HCT116 (cell line): Measurements from ENCODE around the gene MTOR. TPM values are rescaled to one million over a fixed set of nuclear protein-coding genes. Genes with fewer than 3 reads are reported as not detected.
"Not testable (repeated sequence)": the region's sequence is repeated elsewhere in the genome, so short reads cannot be mapped to it uniquely, and the experiment has no call there.

ENCODE experiments used
- ATAC-seq: fragments of 200-7000 bp; cut with Tn5 transposase; 2 replicates; pipeline ENCODE4 v1.9.1; 2020; ENCODE audit warnings: mild to moderate bottlenecking, moderate library complexity
- BruUV-seq: library from RNA; stranded (reverse); fragments of 400-500 nt; replicated peaks from 2 replicates; lab custom pipeline; 2021; lab: Mats Ljungman, UMichigan
- CTCF ChIA-PET: fragments of 300-600 bp; sonication (Branson Sonifier 250); formaldehyde crosslinking; loops from one replicate; lab custom pipeline; 2021; ENCODE audit warnings: antibody characterized with exemption; lab: Charles Lee
- POLR2A ChIA-PET: fragments of 300-600, 350-600 bp; sonication (Branson Sonifier 250); formaldehyde crosslinking; loops from one replicate; lab custom pipeline; 2021; ENCODE audit warnings: antibody characterized with exemption; lab: Charles Lee
- RAD21 ChIA-PET, 2 experiments: fragments of 300-600 bp; sonication (Branson Sonifier 250); formaldehyde crosslinking; loops; one replicate each; lab custom pipeline; 2023; ENCODE audit warnings: low total read pairs in 2 of 2; ENCODE audit not compliant: uncharacterized antibody in 2 of 2, unreplicated experiment in 2 of 2, low non-redundant PET in 1 of 2; lab: Charles Lee
- DNase-seq: peaks from one replicate; pipeline ENCODE4 v3.0.0-alpha.2; 2010; ENCODE audit warnings: low read depth, low spot score
- H2AFZ ChIP-seq: fragments of 200-600 bp; shearing (Covaris generic), sonication (generic); 2 replicates; pipeline ENCODE4 v1.6.1; 2017; ENCODE audit warnings: low read depth, mixed run types, mixed read lengths, antibody characterized with exemption, low read length; ENCODE audit not compliant: poor library complexity, severe bottlenecking
- H3K27ac ChIP-seq: 2 replicates; pipeline ENCODE4 v1.5.1; 2012; ENCODE audit warnings: low read depth, low read length
- H3K27me3 ChIP-seq: fragments of 200-600 bp; sonication (generic); 2 replicates; pipeline ENCODE4 v1.6.1; 2016; ENCODE audit warnings: mixed run types, low read length, mixed read lengths; ENCODE audit not compliant: insufficient read depth
- H3K36me3 ChIP-seq, 2 experiments: fragments of 200-500 bp in 1 of 2; fragments of 200-600 bp in 1 of 2; sonication (Bioruptor generic) in 1 of 2; sonication (generic) in 1 of 2; 2 replicates each; pipeline versions ENCODE4 v1.5.1 to v1.6.1; 2014 to 2016; ENCODE audit warnings: low read length in 2 of 2, inconsistent platforms in 1 of 2, mixed read lengths in 1 of 2, mixed run types in 1 of 2; ENCODE audit not compliant: insufficient read depth in 2 of 2, control insufficient read depth in 1 of 2
- H3K4me1 ChIP-seq, 2 experiments: fragments of 200-600 bp in 1 of 2; sonication (generic) in 1 of 2; 2 replicates each; pipeline versions ENCODE4 v1.5.1 to v1.6.1; 2012 to 2017; ENCODE audit warnings: low read length in 2 of 2, inconsistent platforms in 1 of 2, mild to moderate bottlenecking in 1 of 2, mixed read lengths in 1 of 2, mixed run types in 1 of 2, moderate library complexity in 1 of 2; ENCODE audit not compliant: insufficient read depth in 2 of 2, control insufficient read depth in 1 of 2
- H3K4me2 ChIP-seq: fragments of 200-600 bp; sonication (generic); 2 replicates; pipeline ENCODE4 v1.6.1; 2017; ENCODE audit warnings: mixed run types, low read length, mixed read lengths
- H3K4me3 ChIP-seq, 2 experiments: fragments of 200-600 bp in 1 of 2; sonication (generic) in 1 of 2; replicated peaks in 1 of 2; 2 replicates each; pipeline ENCODE4 v1.5.1; 2011 to 2016; ENCODE audit warnings: low read length in 2 of 2, control low read depth in 1 of 2, low read depth in 1 of 2, mild to moderate bottlenecking in 1 of 2, mixed read lengths in 1 of 2, mixed run types in 1 of 2
- H3K79me2 ChIP-seq: fragments of 200-600 bp; sonication (generic); 2 replicates; pipeline ENCODE4 v1.6.1; 2017; ENCODE audit warnings: mild to moderate bottlenecking, mixed run types, low read length, moderate library complexity, mixed read lengths; ENCODE audit not compliant: insufficient read depth
- H3K9ac ChIP-seq: fragments of 200-600 bp; sonication (generic); 2 replicates; pipeline ENCODE4 v1.6.1; 2016; ENCODE audit warnings: low read length, mixed read lengths
- H3K9me2 ChIP-seq: fragments of 200-600 bp; sonication (generic), shearing (Covaris generic); 2 replicates; pipeline ENCODE4 v1.6.1; 2017; ENCODE audit warnings: mixed run types, mild to moderate bottlenecking, moderate library complexity; ENCODE audit not compliant: insufficient read depth
- H3K9me3 ChIP-seq, 2 experiments: fragments of 200-500 bp in 1 of 2; fragments of 200-600 bp in 1 of 2; sonication (Bioruptor generic) in 1 of 2; sonication (generic) in 1 of 2; 2 replicates each; pipeline ENCODE4 v1.6.1; 2014 to 2017; ENCODE audit warnings: low read length in 2 of 2, mixed read lengths in 2 of 2, inconsistent platforms in 1 of 2, low read depth in 1 of 2, mild to moderate bottlenecking in 1 of 2, mixed run types in 1 of 2, moderate library complexity in 1 of 2; ENCODE audit not compliant: control insufficient read depth in 1 of 2, insufficient read depth in 1 of 2
- H4K20me1 ChIP-seq: fragments of 200-600 bp; sonication (generic), shearing (Covaris generic); 2 replicates; pipeline ENCODE4 v1.6.1; 2017; ENCODE audit warnings: mixed run types, mild to moderate bottlenecking, moderate library complexity; ENCODE audit not compliant: insufficient read depth
- CEBPB ChIP-seq: IDR thresholded peaks from 2 replicates; pipeline ENCODE4 v1.6.1; 2012; ENCODE audit warnings: low read depth
- CTCF ChIP-seq, 3 experiments: fragments of 200-600 bp in 1 of 3; sonication (generic) in 1 of 3; IDR thresholded peaks in 2 of 3; conservative IDR thresholded peaks in 1 of 3; 2 replicates each; pipeline ENCODE4 v1.5.1; 2012 to 2017; ENCODE audit warnings: low read depth in 2 of 3, low read length in 2 of 3, antibody characterized with exemption in 1 of 3, borderline replicate concordance in 1 of 3, control low read depth in 1 of 3, mild to moderate bottlenecking in 1 of 3, mixed read lengths in 1 of 3, mixed run types in 1 of 3, moderate library complexity in 1 of 3; ENCODE audit not compliant: insufficient read depth in 1 of 3
- EGR1 ChIP-seq: IDR thresholded peaks from 2 replicates; pipeline ENCODE4 v1.6.1; 2012; ENCODE audit warnings: low read depth
- EZH2 ChIP-seq: fragments of 200-600 bp; sonication (generic); IDR thresholded peaks from 2 replicates; pipeline ENCODE4 v1.6.1; 2017; ENCODE audit warnings: antibody characterized with exemption, mixed run types
- JUND ChIP-seq: IDR thresholded peaks from 2 replicates; pipeline ENCODE4 v1.6.1; 2012
- SP1 ChIP-seq: IDR thresholded peaks from 2 replicates; pipeline ENCODE4 v1.6.1; 2012; ENCODE audit warnings: low read depth
- YY1 ChIP-seq: IDR thresholded peaks from 2 replicates; pipeline ENCODE4 v1.6.1; 2011; ENCODE audit warnings: low read length, low read depth, moderate library complexity, mild to moderate bottlenecking; ENCODE audit not compliant: insufficient replicate concordance; ENCODE audit errors: extremely low read depth
- ZBTB33 ChIP-seq: IDR thresholded peaks from 2 replicates; pipeline ENCODE4 v1.6.1; 2011; ENCODE audit warnings: mild to moderate bottlenecking, low read length, moderate library complexity; ENCODE audit not compliant: insufficient replicate concordance; ENCODE audit errors: extremely low read depth
- ZFX ChIP-seq: fragments of 450-650 bp; IDR thresholded peaks from 2 replicates; pipeline ENCODE4 v1.6.1; 2017
- intact Hi-C: fragments of 100-400 bp; cut with micrococcal nuclease; formaldehyde crosslinking; loops from 2 replicates; pipeline ENCODE4 v1.10.0; 2022
- total RNA-seq: library from RNA; stranded (reverse); gene quantifications from one replicate; pipeline ENCODE4 v1.2.1, GENCODE V29; 2021; ENCODE audit not compliant: unreplicated experiment

Gene MTOR
- total RNA-seq, 1 experiment from 2014 or later: 42.2 TPM

- Histone ChIP-seq H3K27me3 (no peaks in the 10 kb centered on the region), H3K79me2 (no peaks in the 10 kb centered on the region), H3K4me3 (no peak overlapping the region), H2AFZ (no peak overlapping the region), H3K36me3 (no peaks in the 10 kb centered on the region), H3K4me1 (no peaks in the 10 kb centered on the region), H3K9me3 (no peaks in the 10 kb centered on the region), H3K9ac (no peak overlapping the region), H3K4me2 (no peak overlapping the region), H3K9me2 (no peaks in the 10 kb centered on the region), H3K27ac (no peak overlapping the region), H4K20me1 (no peaks in the 10 kb centered on the region)
- BruUV-seq: no TSS peak
- intact Hi-C loops: no loop called here
- DNase-seq: no peak
- POLR2A ChIA-PET: no interaction called here
- TF ChIP-seq SP1: no peak
- no peak for TF ChIP-seq CTCF (IDR thresholded peaks at IDR 0.05 in 2 of 3, conservative IDR thresholded peaks at IDR 0.05 in 1 of 3; ENCODE audit: borderline replicate concordance in 1 of 3, insufficient read depth in 1 of 3, low read depth in 2 of 3, low read length in 2 of 3)
- TF ChIP-seq YY1: no peak
- no peak for TF ChIP-seq CEBPB
- no peak for TF ChIP-seq EZH2
- TF ChIP-seq EGR1: no peak
- TF ChIP-seq ZFX: no peak
- TF ChIP-seq ZBTB33: no peak
- no peak for TF ChIP-seq JUND
- no peak for ATAC-seq
- CTCF ChIA-PET: no interaction called here
- RAD21 ChIA-PET: no interaction called here
Measured at GRCh38 chr1:11168731-11169130, 93.6 kb downstream of the MTOR start.

- H3K4me2 ChIP-seq, RAD21 ChIA-PET, CTCF ChIA-PET, H3K4me3 ChIP-seq, H3K79me2 ChIP-seq, intact Hi-C loops, H3K27me3 ChIP-seq, H3K9me3 ChIP-seq, H4K20me1 ChIP-seq, H2AFZ ChIP-seq, ATAC-seq, H3K36me3 ChIP-seq, DNase-seq, H3K4me1 ChIP-seq, BruUV-seq, POLR2A ChIA-PET, H3K9ac ChIP-seq, H3K27ac ChIP-seq, H3K9me2 ChIP-seq: not testable (repeated sequence)
Measured at GRCh38 chr1:11166744-11167143, 95.6 kb downstream of the MTOR start.

- H2AFZ ChIP-seq, CTCF ChIA-PET, H3K27me3 ChIP-seq, H4K20me1 ChIP-seq, H3K9me2 ChIP-seq, ATAC-seq, POLR2A ChIA-PET, H3K27ac ChIP-seq, DNase-seq, BruUV-seq, H3K79me2 ChIP-seq, H3K4me3 ChIP-seq, H3K9ac ChIP-seq, RAD21 ChIA-PET, H3K4me1 ChIP-seq, H3K4me2 ChIP-seq, intact Hi-C loops, H3K36me3 ChIP-seq, H3K9me3 ChIP-seq: not testable (repeated sequence)
Measured at GRCh38 chr1:11162752-11163151, 99.6 kb downstream of the MTOR start.
